ENCODE results near the gene OSBPL10. TPM values are rescaled to one million over a fixed set of nuclear protein-coding genes. Genes with fewer than 3 reads are reported as not detected.

Gene OSBPL10
- total RNA-seq, 1 experiment from 2014 or later, result 172 TPM

DNA sequence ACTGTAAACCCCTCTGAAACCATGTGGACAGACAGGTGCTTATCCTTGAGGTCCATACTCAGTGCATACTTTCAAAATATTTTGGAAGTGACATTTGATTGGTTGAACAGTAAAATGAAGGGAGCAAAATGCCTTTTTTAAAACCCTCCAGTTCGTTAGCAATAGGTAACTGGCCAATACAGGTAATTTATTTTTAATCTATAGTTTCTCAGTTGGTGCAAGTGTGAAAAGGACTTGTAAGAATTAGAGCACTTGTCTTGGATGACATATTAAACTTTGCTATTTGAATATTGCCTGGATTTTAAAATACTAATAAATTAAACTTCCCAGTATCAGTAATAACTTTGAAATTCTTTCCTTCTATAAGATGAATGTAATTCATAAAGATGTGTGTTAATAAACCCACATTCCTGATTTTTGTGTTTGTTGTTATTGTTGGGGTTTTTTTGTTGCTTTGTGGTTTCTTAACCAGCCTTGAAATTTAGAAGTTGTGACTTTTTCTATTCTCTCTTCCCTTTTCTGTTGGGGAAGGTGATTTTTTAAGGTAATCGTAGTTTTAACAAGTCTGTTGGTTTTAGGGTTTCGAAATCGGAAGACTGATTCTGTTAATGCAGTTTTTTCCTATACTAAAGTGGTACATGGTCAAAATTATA is 358.3 kb downstream of the OSBPL10 start:
- Mint-ChIP-seq H3K27me3 (ENCODE audit: insufficient read depth, unreplicated experiment) (no peaks in the 10 kb centered on the region), H3K4me1 (ENCODE audit: insufficient read depth, unreplicated experiment) (no peaks in the 10 kb centered on the region), H3K27ac (ENCODE audit: low read depth, unreplicated experiment) (no peak overlapping the region), H3K4me3 (ENCODE audit: unreplicated experiment) (no peak overlapping the region), H3K36me3 (ENCODE audit: insufficient read depth, unreplicated experiment) (peaks cover 75% of the 10 kb centered on the region), H3K9me3 (ENCODE audit: unreplicated experiment) (no peaks in the 10 kb centered on the region)
- TF ChIP-seq, protein P1, sequence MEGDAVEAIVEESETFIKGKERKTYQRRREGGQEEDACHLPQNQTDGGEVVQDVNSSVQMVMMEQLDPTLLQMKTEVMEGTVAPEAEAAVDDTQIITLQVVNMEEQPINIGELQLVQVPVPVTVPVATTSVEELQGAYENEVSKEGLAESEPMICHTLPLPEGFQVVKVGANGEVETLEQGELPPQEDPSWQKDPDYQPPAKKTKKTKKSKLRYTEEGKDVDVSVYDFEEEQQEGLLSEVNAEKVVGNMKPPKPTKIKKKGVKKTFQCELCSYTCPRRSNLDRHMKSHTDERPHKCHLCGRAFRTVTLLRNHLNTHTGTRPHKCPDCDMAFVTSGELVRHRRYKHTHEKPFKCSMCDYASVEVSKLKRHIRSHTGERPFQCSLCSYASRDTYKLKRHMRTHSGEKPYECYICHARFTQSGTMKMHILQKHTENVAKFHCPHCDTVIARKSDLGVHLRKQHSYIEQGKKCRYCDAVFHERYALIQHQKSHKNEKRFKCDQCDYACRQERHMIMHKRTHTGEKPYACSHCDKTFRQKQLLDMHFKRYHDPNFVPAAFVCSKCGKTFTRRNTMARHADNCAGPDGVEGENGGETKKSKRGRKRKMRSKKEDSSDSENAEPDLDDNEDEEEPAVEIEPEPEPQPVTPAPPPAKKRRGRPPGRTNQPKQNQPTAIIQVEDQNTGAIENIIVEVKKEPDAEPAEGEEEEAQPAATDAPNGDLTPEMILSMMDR (IDR thresholded peaks at IDR 0.05; ENCODE audit: unreplicated experiment), result no peak
- no peak for DNase-seq (ENCODE audit: unreplicated experiment)
- intact Hi-C loops (cut with micrococcal nuclease), result no loop called here
- ChIA-PET CTCF (no interaction called here), POLR2A (no interaction called here)
- no TSS peak for BruUV-seq (replicated peaks)

DNA sequence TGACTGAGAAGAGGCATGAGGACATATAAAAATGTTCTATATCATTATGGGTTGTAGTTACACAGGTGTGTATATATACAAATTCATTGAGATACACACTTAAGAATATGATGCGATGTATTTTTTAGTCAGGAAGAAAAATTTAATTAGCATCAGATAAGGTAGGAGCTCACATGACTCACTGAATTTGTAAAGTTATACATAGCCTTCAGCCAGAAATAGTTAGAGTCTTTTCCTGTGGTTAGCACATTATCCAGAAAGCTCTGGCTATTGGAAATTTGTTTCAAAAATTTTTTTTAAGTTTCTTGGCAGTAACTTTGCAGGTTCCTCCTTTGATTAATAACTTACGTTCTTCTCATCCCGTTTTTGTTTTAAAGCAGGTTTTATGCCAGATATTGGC is 359.7 kb downstream of the OSBPL10 start:
- H3K27me3 Mint-ChIP-seq (ENCODE audit: insufficient read depth, unreplicated experiment), result no peaks in the 10 kb centered on the region
- no peak for DNase-seq (ENCODE audit: unreplicated experiment)
- TF ChIP-seq, protein P1 (IDR thresholded peaks at IDR 0.05; ENCODE audit: unreplicated experiment), result no peak
- H3K9me3 Mint-ChIP-seq (ENCODE audit: unreplicated experiment), result no peaks in the 10 kb centered on the region
- H3K4me3 Mint-ChIP-seq (ENCODE audit: unreplicated experiment), result no peak overlapping the region
- H3K27ac Mint-ChIP-seq (ENCODE audit: low read depth, unreplicated experiment), result no peak overlapping the region
- H3K4me1 Mint-ChIP-seq (ENCODE audit: insufficient read depth, unreplicated experiment), result no peaks in the 10 kb centered on the region
- intact Hi-C loops (cut with micrococcal nuclease), result no loop called here
- ChIA-PET POLR2A (interaction anchor here (0.7 to 1.1 kb wide), 3 partner anchors 12 to 513 kb away, joined by 3 to 5 read pairs (median 4); no protein-coding TSS in a partner anchor), CTCF (interaction anchor here (0.6 kb wide), 1 partner anchor 401 kb away, joined by 5 read pairs; no protein-coding TSS in a partner anchor)
- peaks cover 63% of the 10 kb centered on the region for H3K36me3 Mint-ChIP-seq (ENCODE audit: insufficient read depth, unreplicated experiment)
- TSS peak; percentile 8 for BruUV-seq (replicated peaks)

DNA sequence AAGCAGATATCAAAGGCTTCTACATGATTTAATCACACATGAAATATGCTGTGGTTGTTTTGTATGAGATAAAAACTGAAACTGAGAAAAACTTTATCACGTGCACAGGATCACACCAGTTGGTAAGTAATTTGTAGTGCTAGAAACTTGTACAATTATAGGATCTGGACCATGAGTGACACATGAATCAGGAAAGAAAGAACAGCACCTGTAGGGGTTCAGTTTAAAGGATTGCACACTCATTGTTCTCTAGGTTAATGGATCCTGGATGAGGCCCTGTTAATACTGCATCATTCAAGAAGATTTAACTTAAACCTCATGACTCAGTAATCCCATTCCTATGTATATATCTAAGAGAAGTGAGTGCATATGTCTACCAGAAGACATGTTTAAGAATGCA is 360.4 kb downstream of the OSBPL10 start:
- no peaks in the 10 kb centered on the region for H3K27me3 Mint-ChIP-seq (ENCODE audit: insufficient read depth, unreplicated experiment)
- H3K36me3 Mint-ChIP-seq (ENCODE audit: insufficient read depth, unreplicated experiment), result peaks cover 56% of the 10 kb centered on the region
- ChIA-PET POLR2A (interaction anchor here (1.1 kb wide), 1 partner anchor 13 kb away, joined by 5 read pairs; no protein-coding TSS in a partner anchor), CTCF (no interaction called here)
- intact Hi-C loops (cut with micrococcal nuclease), result no loop called here
- DNase-seq (ENCODE audit: unreplicated experiment), result no peak
- TF ChIP-seq, protein P1 (IDR thresholded peaks at IDR 0.05; ENCODE audit: unreplicated experiment), result no peak
- H3K4me3 Mint-ChIP-seq (ENCODE audit: unreplicated experiment), result no peak overlapping the region
- no peaks in the 10 kb centered on the region for H3K4me1 Mint-ChIP-seq (ENCODE audit: insufficient read depth, unreplicated experiment)
- no peak overlapping the region for H3K27ac Mint-ChIP-seq (ENCODE audit: low read depth, unreplicated experiment)
- no peaks in the 10 kb centered on the region for H3K9me3 Mint-ChIP-seq (ENCODE audit: unreplicated experiment)
- BruUV-seq (replicated peaks), result no TSS peak

DNA sequence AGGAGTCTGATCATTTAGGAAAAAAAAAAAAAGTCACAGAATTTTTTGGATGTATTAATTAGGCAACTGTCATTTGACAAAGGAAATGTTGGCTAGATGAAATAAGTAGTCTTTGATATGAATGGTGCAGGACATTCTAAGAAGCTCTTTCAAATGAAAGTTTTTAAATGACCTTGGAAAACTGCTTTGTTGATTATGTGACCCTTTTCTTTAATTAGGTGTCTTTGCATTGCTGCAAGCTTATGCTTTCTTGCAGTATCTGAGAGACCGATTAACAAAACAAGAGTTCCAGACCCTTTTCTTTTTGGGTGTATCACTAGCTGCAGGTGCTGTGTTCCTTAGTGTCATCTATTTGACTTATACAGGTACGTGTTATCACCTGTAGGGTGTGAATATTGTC is 364.4 kb downstream of the OSBPL10 start:
- TF ChIP-seq, protein P1 (IDR thresholded peaks at IDR 0.05; ENCODE audit: unreplicated experiment), result no peak
- no peak overlapping the region for H3K27ac Mint-ChIP-seq (ENCODE audit: low read depth, unreplicated experiment)
- DNase-seq (ENCODE audit: unreplicated experiment), result no peak
- POLR2A ChIA-PET, result interaction anchor here (0.6 kb wide), 1 partner anchor 142 kb away, joined by 3 read pairs; no protein-coding TSS in a partner anchor
- H3K36me3 Mint-ChIP-seq (ENCODE audit: insufficient read depth, unreplicated experiment), result peaks cover 30% of the 10 kb centered on the region
- intact Hi-C loops (cut with micrococcal nuclease), result no loop called here
- H3K9me3 Mint-ChIP-seq (ENCODE audit: unreplicated experiment), result no peaks in the 10 kb centered on the region
- CTCF ChIA-PET, result interaction anchor here (0.6 to 0.9 kb wide), 3 partner anchors 67 to 402 kb away, joined by 3 to 5 read pairs (median 3); no protein-coding TSS in a partner anchor
- H3K4me1 Mint-ChIP-seq (ENCODE audit: insufficient read depth, unreplicated experiment), result peaks cover 10% of the 10 kb centered on the region
- no peak overlapping the region for H3K4me3 Mint-ChIP-seq (ENCODE audit: unreplicated experiment)
- no TSS peak for BruUV-seq (replicated peaks)
- no peaks in the 10 kb centered on the region for H3K27me3 Mint-ChIP-seq (ENCODE audit: insufficient read depth, unreplicated experiment)

All from MCF 10A (cell line).